Measurements from ENCODE around the gene VPS35.
A peak's percentile ranks its signal among the peaks of the same experiment; 100 is the strongest.

The VPS35 gene

DNA sequence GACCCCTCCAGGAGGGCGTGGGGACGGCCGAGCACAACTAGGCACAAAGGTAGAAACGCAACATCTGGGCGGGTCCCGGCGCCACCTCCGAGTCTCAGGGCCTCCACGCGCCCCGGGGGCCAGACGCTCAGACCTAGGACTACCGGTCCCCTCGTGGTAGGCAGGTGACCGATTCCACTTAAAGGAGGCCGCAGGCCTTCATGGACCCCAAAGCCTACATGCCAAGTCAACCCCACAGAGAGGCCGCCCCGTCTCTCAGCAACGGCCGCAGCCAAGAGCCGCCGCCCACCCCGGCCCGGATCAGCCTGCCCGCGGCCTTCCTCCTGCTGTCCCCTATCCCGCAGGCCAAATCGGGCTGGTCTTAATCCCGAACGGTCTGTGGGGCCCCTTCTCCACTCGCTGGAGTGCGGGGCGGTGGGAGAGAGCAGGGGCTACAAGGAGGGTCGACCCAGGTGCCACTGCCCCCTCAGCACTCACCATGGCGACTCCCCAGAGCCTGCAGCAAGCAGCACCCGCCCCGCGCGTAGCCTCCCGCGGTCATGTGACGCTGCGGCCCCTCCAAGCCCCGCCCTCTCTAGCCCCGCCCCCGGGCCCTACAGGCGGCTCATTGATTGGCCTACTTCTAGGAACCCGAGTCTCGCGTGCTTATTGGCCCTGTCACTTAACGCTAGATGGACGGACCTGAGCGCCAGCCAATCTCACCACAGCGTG is at the start of gene VPS35:
Gene VPS35 (minus strand): TSS at position 525 of the 711 bp plus-strand sequence. CDS start 45 bp downstream, at position 480.
- Histone ChIP-seq H3K36me3 (ENCODE audit: insufficient read depth, low read length) (peaks cover 26% of the 10 kb centered on the region), H3K9me3 (ENCODE audit: low read length) (no peaks in the 10 kb centered on the region), H2AFZ (ENCODE audit: low read depth, low read length) (peak within 1 kb of the TSS; percentile 53), H3K4me3 (ENCODE audit: low read length) (peak within 1 kb of the TSS; percentile 85), H3K27me3 (ENCODE audit: insufficient read depth, low read length) (no peaks in the 10 kb centered on the region), H3K4me1 (ENCODE audit: insufficient read depth, low read length) (peaks cover 29% of the 10 kb centered on the region)

DNA sequence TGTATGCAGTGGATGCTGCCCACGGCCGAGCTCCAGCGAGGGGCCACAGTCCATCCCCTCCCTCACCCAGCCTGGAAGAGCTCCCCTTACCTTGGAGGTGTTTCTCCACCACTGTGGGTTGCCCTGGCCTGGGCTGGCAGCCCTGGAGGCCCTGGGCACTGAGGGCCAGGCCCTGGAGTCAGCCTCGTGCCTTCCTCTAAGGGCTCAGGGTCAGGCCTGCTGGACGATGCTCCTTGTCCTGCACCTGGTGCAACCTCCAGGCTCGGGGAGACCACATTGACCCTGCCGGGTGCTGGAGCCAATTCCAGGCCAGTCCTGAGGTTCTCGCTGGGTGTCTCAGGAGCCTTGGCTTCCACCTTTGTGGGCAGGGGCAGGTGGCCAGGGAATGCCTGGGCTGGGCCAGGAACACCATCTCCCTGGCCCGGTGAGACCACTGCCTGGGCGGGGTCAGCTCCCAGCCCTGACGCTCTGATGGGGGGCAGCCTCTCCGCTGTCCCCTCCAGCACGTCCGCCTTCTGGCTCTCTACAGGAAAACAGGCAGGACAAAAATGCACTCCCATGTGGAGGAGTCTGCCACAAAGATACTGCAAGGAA is 48.7 kb upstream of the VPS35 start:
- Histone ChIP-seq H3K27me3 (ENCODE audit: insufficient read depth, low read length) (no peaks in the 10 kb centered on the region), H3K4me1 (ENCODE audit: insufficient read depth, low read length) (no peaks in the 10 kb centered on the region), H3K4me3 (ENCODE audit: low read length) (no peak overlapping the region), H3K36me3 (ENCODE audit: insufficient read depth, low read length) (no peaks in the 10 kb centered on the region), H2AFZ (ENCODE audit: low read depth, low read length) (no peak overlapping the region), H3K9me3 (ENCODE audit: low read length) (no peaks in the 10 kb centered on the region)

DNA sequence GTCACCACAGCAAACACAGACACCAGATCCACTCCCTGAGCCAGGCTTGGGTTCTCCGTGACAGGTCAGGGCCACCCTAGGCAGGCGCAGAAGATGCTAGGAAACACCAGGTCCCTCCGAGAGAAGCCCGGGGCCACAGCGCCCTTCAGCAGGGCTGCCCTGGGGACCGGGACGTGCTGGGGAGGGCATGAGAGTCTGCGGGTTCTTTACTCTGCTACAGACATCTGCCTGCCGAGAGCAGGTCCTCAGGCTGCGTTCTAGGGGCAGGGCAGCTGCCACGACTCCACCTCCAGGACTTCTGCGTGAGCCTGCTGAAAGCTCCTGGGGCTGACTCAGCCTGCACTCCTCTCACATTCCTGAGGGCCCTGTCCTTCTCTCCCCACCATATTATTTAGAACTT is 47.7 kb upstream of the VPS35 start:
- H2AFZ ChIP-seq (ENCODE audit: low read depth, low read length) = no peak overlapping the region
- H3K4me3 ChIP-seq (ENCODE audit: low read length) = no peak overlapping the region
- H3K27me3 ChIP-seq (ENCODE audit: insufficient read depth, low read length) = no peaks in the 10 kb centered on the region
- no peaks in the 10 kb centered on the region for H3K4me1 ChIP-seq (ENCODE audit: insufficient read depth, low read length)
- H3K36me3 ChIP-seq (ENCODE audit: insufficient read depth, low read length) = no peaks in the 10 kb centered on the region
- H3K9me3 ChIP-seq (ENCODE audit: low read length) = no peaks in the 10 kb centered on the region

DNA sequence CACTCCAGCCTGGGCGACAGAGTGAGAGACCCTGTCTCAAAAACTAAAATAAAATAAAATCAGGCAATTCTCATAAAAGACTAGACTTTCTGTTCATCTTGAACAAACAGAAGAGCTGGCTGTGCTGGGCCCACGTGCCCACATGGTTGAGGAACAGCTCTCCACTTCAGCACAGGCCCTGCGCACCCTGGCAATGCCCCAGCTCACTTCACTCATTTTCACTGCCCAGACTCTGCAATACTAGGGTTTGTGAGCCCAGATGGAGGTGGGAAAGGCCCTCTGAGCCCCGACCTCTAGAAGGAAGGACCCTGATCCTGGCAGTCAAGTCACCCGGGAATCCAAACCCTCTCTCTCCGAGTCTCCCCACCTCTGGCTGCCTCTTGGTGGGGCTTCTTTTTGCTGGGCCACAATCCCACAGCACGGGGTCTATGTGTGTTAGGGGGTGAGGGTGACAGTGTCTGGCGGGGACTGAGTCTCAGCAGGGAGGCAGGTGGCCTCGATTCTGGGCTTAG is 44.4 kb upstream of the VPS35 start:
- peaks cover 3% of the 10 kb centered on the region for H3K9me3 ChIP-seq (ENCODE audit: low read length)
- H3K4me1 ChIP-seq (ENCODE audit: insufficient read depth, low read length) = no peaks in the 10 kb centered on the region
- H3K4me3 ChIP-seq (ENCODE audit: low read length) = no peak overlapping the region
- H3K27me3 ChIP-seq (ENCODE audit: insufficient read depth, low read length) = no peaks in the 10 kb centered on the region
- no peak overlapping the region for H2AFZ ChIP-seq (ENCODE audit: low read depth, low read length)
- H3K36me3 ChIP-seq (ENCODE audit: insufficient read depth, low read length) = no peaks in the 10 kb centered on the region

DNA sequence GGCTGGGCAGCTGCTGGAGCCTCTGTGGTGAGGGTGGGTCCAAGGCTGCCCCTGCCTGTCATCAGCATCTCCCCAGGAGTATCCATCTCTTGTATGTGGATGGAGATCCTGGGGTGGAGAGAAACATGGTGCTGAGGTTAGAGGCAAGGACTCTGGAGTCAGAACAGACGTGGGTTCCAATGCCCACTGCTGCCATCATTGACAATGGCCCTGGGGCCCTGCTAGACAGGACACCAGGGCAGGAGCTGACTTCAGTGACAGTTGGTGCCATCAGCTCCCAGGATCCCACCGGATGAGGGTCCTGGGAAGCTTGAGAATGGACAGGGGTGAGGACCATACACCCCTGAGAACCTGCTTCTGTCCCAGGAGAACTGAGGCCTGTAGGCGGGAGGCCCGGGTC is 43.6 kb upstream of the VPS35 start:
- Histone ChIP-seq H3K4me3 (ENCODE audit: low read length) (no peak overlapping the region), H3K4me1 (ENCODE audit: insufficient read depth, low read length) (no peaks in the 10 kb centered on the region), H2AFZ (ENCODE audit: low read depth, low read length) (no peak overlapping the region), H3K27me3 (ENCODE audit: insufficient read depth, low read length) (no peaks in the 10 kb centered on the region), H3K9me3 (ENCODE audit: low read length) (peaks cover 3% of the 10 kb centered on the region), H3K36me3 (ENCODE audit: insufficient read depth, low read length) (no peaks in the 10 kb centered on the region)

DNA sequence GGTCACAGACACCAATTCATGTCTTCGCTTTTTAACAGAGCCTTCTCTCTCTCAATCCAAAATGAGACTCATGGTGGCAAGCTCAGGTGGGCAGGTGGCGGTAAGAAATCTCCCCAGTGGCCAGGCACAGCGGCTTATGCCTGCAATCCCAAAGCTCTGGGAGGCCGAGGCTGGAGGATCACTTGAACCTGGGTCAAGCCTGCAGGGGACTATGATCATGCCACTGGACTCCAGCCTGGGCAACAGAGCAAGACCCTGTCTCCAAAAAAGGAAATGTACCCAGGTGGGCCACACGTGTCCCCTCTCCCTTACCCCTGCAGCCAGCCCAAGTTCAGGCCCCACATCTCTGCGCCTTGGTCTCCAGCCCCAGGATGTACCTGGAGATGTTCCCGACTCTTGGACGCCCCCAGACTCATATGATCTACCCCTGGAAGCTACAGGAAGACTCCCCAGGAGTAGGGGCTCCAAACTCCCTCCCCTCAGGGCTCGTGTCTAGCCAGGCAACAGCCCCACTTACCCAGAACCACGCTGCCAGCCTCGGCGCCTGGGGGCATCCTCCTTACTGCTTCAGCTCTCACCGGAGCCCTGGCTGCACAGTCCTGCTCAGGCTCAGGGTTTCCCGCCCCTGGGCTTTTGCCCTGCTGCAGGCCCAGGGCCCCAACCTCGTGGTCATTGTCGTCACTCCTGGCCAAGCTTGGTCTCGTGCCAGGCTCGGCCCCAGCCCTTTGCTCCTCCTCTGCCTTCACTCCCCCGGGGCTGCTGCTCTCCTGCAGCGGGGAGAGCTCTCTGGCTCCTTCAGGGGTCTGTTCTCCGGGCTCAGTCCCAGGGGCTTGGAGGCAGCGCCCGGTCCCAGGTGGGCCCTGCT is 42.9 kb upstream of the VPS35 start:
- Histone ChIP-seq H2AFZ (ENCODE audit: low read depth, low read length) (no peak overlapping the region), H3K27me3 (ENCODE audit: insufficient read depth, low read length) (no peaks in the 10 kb centered on the region), H3K4me3 (ENCODE audit: low read length) (no peak overlapping the region), H3K4me1 (ENCODE audit: insufficient read depth, low read length) (no peaks in the 10 kb centered on the region), H3K36me3 (ENCODE audit: insufficient read depth, low read length) (no peaks in the 10 kb centered on the region), H3K9me3 (ENCODE audit: low read length) (peaks cover 3% of the 10 kb centered on the region)

DNA sequence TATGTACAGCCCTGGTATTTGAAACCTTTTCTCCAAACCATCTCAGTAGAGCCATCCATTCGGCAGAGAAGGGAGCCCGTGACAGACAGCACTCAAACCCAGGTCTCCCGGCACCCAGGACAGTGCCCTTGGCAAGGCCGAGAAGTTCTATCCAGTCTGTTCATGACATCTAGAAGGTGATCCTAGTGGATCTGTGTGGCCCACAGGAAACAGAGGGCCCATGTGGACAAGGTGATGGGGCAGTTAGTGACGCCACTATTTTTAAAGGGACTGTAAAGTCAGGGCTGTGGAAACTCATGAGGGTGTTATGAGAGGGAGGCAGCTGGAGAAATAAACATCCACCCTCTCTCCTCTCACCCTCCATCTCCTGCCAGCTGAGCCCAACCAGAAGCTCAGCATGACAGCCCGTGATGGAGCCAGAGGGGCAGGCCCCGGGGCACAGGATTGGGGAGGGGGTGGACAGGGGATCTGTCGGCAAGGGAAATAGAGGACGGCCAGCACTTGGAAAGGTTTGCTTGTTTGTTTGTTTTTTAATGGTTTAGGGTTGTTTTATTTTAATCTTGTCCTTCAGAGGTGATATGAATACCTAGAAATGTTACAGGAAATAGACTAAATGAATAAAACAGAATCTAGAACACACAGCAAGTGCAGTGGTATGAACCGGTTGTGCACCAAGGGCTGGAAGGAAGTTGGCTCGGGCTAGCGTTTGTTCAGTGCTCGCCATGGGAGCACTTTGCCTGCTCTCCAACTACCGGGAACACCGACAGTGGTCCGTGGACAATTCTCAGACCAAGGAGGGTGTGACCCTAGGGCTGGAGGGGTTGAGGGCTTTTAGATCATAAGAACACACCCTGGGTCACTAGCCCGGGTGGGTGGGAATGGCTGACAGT is 42.1 kb upstream of the VPS35 start:
- H3K4me3 ChIP-seq (ENCODE audit: low read length) = no peak overlapping the region
- H3K9me3 ChIP-seq (ENCODE audit: low read length) = peaks cover 3% of the 10 kb centered on the region
- H3K4me1 ChIP-seq (ENCODE audit: insufficient read depth, low read length) = no peaks in the 10 kb centered on the region
- H3K27me3 ChIP-seq (ENCODE audit: insufficient read depth, low read length) = no peaks in the 10 kb centered on the region
- no peak overlapping the region for H2AFZ ChIP-seq (ENCODE audit: low read depth, low read length)
- no peaks in the 10 kb centered on the region for H3K36me3 ChIP-seq (ENCODE audit: insufficient read depth, low read length)

DNA sequence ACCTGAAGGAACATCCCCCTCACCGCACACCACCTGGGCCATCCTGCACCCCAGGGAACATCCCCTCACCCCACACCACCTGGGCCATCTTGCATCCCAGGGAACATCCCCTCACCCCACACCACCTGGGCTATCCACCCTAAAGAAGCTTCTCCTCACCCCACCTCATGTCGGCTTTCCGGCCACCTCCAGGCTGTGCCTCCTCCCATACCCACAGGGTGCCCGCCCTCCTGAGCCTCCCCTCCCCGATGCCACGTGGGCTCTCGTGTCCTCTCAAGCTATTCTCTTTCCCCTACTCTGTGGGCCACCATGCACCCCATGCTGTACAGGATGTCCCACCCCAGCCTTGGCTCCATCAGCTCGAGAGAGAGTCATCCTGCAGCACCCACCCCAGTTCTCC is 41.1 kb upstream of the VPS35 start:
- no peaks in the 10 kb centered on the region for H3K36me3 ChIP-seq (ENCODE audit: insufficient read depth, low read length)
- H3K4me1 ChIP-seq (ENCODE audit: insufficient read depth, low read length) = no peaks in the 10 kb centered on the region
- no peak overlapping the region for H2AFZ ChIP-seq (ENCODE audit: low read depth, low read length)
- no peak overlapping the region for H3K4me3 ChIP-seq (ENCODE audit: low read length)
- peaks cover 3% of the 10 kb centered on the region for H3K9me3 ChIP-seq (ENCODE audit: low read length)
- no peaks in the 10 kb centered on the region for H3K27me3 ChIP-seq (ENCODE audit: insufficient read depth, low read length)

DNA sequence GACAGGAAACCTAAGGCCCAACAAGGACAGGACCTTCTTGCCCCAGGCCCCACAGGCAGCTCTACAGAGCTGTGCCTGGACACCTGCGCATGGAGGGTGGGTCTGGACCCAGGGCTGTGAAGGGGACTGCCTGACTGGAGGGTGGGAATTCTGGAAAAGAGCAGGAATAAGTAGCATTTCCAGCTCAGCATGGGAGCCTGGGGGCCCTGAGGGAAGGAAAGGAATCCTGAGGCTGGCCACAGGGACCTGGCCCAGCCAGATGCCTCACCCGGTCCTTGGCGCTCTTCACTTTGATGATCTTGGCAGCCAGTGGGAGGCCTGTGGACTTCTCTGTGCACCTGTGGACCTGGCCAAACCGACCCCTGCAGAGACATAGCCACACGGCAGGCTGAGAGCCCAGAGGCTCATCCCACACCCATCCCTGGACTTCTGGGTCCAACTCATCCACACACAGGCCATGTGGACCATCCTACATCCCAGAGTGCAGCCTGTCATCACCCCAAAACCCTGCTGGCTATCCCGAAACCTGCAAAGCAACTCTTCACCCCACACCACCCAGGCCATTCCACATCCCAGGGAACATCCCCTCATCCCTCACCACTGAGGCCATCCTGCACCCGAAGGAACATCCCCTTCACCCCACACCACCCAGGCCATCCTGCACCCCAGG is 40.5 kb upstream of the VPS35 start:
- Histone ChIP-seq H3K4me1 (ENCODE audit: insufficient read depth, low read length) (no peaks in the 10 kb centered on the region), H3K4me3 (ENCODE audit: low read length) (no peak overlapping the region), H3K36me3 (ENCODE audit: insufficient read depth, low read length) (no peaks in the 10 kb centered on the region), H3K27me3 (ENCODE audit: insufficient read depth, low read length) (no peaks in the 10 kb centered on the region), H2AFZ (ENCODE audit: low read depth, low read length) (no peak overlapping the region), H3K9me3 (ENCODE audit: low read length) (peaks cover 3% of the 10 kb centered on the region)

DNA sequence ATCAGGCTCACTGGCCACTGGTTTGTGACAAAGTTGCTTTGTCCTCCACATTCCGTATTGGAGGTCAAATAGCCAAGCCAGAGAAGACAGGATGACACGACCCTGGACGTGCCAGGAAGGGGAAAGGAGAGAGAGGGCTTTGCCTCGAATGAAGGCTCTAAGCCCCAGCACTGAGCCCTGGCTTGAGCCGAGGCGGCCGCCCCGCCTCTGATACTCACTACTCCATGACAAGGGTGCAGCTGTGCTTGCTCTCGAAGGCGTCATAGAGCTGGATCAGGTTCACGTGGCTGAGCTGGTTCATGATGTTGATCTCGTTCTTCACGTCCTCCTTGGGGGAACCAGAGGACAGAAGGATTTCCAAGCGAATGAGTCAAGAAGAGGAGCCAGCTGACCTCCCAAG is 39.8 kb upstream of the VPS35 start:
- no peak overlapping the region for H3K4me3 ChIP-seq (ENCODE audit: low read length)
- no peaks in the 10 kb centered on the region for H3K36me3 ChIP-seq (ENCODE audit: insufficient read depth, low read length)
- no peaks in the 10 kb centered on the region for H3K4me1 ChIP-seq (ENCODE audit: insufficient read depth, low read length)
- H3K9me3 ChIP-seq (ENCODE audit: low read length) = peaks cover 3% of the 10 kb centered on the region
- H2AFZ ChIP-seq (ENCODE audit: low read depth, low read length) = no peak overlapping the region
- H3K27me3 ChIP-seq (ENCODE audit: insufficient read depth, low read length) = no peaks in the 10 kb centered on the region

DNA sequence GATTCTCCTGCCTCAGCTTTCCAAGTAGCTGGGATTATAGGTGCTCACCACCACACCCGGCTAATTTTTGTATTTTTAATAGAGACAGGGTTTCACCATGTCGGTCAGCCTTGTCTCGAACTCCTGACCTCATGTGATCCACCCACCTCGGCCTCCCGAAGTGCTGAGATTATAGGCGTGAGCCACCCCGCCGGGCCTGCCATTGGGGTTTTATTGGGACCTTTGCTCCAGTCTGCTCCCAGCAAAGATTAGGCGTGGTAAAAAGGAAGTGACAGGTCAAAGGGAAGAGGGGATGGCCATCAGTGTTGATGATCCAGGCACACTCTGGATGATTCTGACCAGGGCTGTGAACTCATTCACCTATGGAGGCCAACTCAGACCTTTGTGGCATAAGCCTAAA is 38.7 kb upstream of the VPS35 start:
- no peaks in the 10 kb centered on the region for H3K36me3 ChIP-seq (ENCODE audit: insufficient read depth, low read length)
- H3K4me1 ChIP-seq (ENCODE audit: insufficient read depth, low read length) = no peaks in the 10 kb centered on the region
- no peaks in the 10 kb centered on the region for H3K27me3 ChIP-seq (ENCODE audit: insufficient read depth, low read length)
- H3K9me3 ChIP-seq (ENCODE audit: low read length) = peaks cover 3% of the 10 kb centered on the region
- no peak overlapping the region for H2AFZ ChIP-seq (ENCODE audit: low read depth, low read length)
- no peak overlapping the region for H3K4me3 ChIP-seq (ENCODE audit: low read length)

DNA sequence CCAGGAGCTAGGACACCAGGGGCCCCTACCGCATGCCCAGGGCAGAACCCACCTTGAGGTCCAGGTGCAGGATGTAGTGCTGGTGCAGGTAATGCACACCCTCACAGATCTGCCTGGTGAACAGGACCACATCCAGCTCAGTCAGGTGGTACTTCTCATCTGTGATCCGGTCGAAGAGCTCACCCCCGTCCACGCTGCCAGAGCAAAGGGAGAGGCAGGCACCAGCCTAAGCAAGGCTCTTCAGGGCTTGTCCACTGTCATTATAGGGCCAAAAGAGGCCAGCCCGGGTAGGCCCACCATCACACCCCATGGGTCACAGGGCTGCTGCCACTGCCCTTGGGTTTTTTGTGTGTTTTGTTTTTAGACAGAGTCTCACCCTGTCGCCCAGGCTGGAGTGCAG is 38.2 kb upstream of the VPS35 start:
- Histone ChIP-seq H3K27me3 (ENCODE audit: insufficient read depth, low read length) (no peaks in the 10 kb centered on the region), H3K4me3 (ENCODE audit: low read length) (no peak overlapping the region), H3K9me3 (ENCODE audit: low read length) (peaks cover 3% of the 10 kb centered on the region), H3K36me3 (ENCODE audit: insufficient read depth, low read length) (no peaks in the 10 kb centered on the region), H3K4me1 (ENCODE audit: insufficient read depth, low read length) (no peaks in the 10 kb centered on the region), H2AFZ (ENCODE audit: low read depth, low read length) (no peak overlapping the region)

Measured in neuron (in vitro differentiated cells).